Ishikawa (cell line): ENCODE results near the gene PLXDC2.

Experiments used
- CEBPB ChIP-seq: IDR thresholded peaks from 2 replicates; pipeline ENCODE4 v1.6.1; 2012
- CREB1 ChIP-seq: IDR thresholded peaks from 2 replicates; pipeline ENCODE4 v1.6.1; 2012; ENCODE audit warnings: low read depth
- EGR1 ChIP-seq: IDR thresholded peaks from 2 replicates; pipeline ENCODE4 v1.6.1; 2012
- EP300 ChIP-seq: IDR thresholded peaks from 2 replicates; pipeline ENCODE4 v1.6.1; 2012; ENCODE audit warnings: borderline replicate concordance
- FOXM1 ChIP-seq: IDR thresholded peaks from 2 replicates; pipeline ENCODE4 v1.6.1; 2012; ENCODE audit warnings: low read depth, borderline replicate concordance
- MAX ChIP-seq: IDR thresholded peaks from 2 replicates; pipeline ENCODE4 v1.6.1; 2012
- NFIC ChIP-seq: IDR thresholded peaks from 2 replicates; pipeline ENCODE4 v1.6.1; 2012
- RAD21 ChIP-seq: IDR thresholded peaks from 2 replicates; pipeline ENCODE4 v1.6.1; 2012; ENCODE audit warnings: low read depth
- REST ChIP-seq: IDR thresholded peaks from 2 replicates; pipeline ENCODE4 v1.6.1; 2012; ENCODE audit warnings: low read depth, mild to moderate bottlenecking
- TAF1 ChIP-seq: IDR thresholded peaks from 2 replicates; pipeline ENCODE4 v1.6.1; 2012; ENCODE audit warnings: low read depth, mild to moderate bottlenecking
- TCF12 ChIP-seq: IDR thresholded peaks from 2 replicates; pipeline ENCODE4 v1.6.1; 2012; ENCODE audit warnings: low read depth
- TEAD4 ChIP-seq: IDR thresholded peaks from 2 replicates; pipeline ENCODE4 v1.6.1; 2012
- USF1 ChIP-seq: IDR thresholded peaks from 2 replicates; pipeline ENCODE4 v1.6.1; 2012
- YY1 ChIP-seq: IDR thresholded peaks from 2 replicates; pipeline ENCODE4 v1.6.1; 2012; ENCODE audit warnings: low read depth
- ZBTB7A ChIP-seq: IDR thresholded peaks from 2 replicates; pipeline ENCODE4 v1.6.1; 2012; ENCODE audit warnings: low read depth

The PLXDC2 gene

GRCh38 chr10:19862811-19863515 lies 46.7 kb downstream of the PLXDC2 start:
- TF ChIP-seq CEBPB (no peak), NFIC (no peak), MAX (no peak), EGR1 (no peak), YY1 (no peak)

- TF ChIP-seq CEBPB (no peak), TEAD4 (no peak), TAF1 (no peak), FOXM1 (no peak), RAD21 (no peak), USF1 (no peak), YY1 (no peak), TCF12 (no peak), NFIC (no peak), CREB1 (no peak), REST (no peak), ZBTB7A (no peak), MAX (no peak), EP300 (no peak), EGR1 (no peak)
Observed at GRCh38 chr10:19865676-19866075, 49.4 kb downstream of the PLXDC2 start.

GRCh38 chr10:19869370-19869769 lies 53.1 kb downstream of the PLXDC2 start:
- TF ChIP-seq REST: no peak
- TF ChIP-seq TAF1: no peak
- TF ChIP-seq RAD21: no peak
- TF ChIP-seq MAX: no peak
- no peak for TF ChIP-seq TEAD4
- TF ChIP-seq ZBTB7A: no peak
- no peak for TF ChIP-seq TCF12
- TF ChIP-seq USF1: no peak
- TF ChIP-seq CREB1: no peak
- no peak for TF ChIP-seq FOXM1
- TF ChIP-seq CEBPB: no peak
- TF ChIP-seq NFIC: no peak

GRCh38 chr10:19872504-19873271 lies 56.5 kb downstream of the PLXDC2 start:
- no peak for TF ChIP-seq TCF12
- TF ChIP-seq NFIC: no peak
- no peak for TF ChIP-seq EGR1
- TF ChIP-seq TAF1: no peak
- TF ChIP-seq USF1: no peak
- no peak for TF ChIP-seq MAX
- TF ChIP-seq REST: no peak
- no peak for TF ChIP-seq FOXM1
- no peak for TF ChIP-seq CREB1
- no peak for TF ChIP-seq CEBPB
- TF ChIP-seq YY1: no peak
- no peak for TF ChIP-seq ZBTB7A
- no peak for TF ChIP-seq EP300
- no peak for TF ChIP-seq RAD21
- TF ChIP-seq TEAD4: no peak
